HPDE6-E6E7 (cell line): ENCODE measurements around the gene TMEM132D.

Experiments
- DNase-seq: peaks from one replicate; pipeline ENCODE4 v3.0.0; 2011; ENCODE audit warnings: missing footprints; ENCODE audit errors: extremely low spot score

TMEM132D gene

DNA sequence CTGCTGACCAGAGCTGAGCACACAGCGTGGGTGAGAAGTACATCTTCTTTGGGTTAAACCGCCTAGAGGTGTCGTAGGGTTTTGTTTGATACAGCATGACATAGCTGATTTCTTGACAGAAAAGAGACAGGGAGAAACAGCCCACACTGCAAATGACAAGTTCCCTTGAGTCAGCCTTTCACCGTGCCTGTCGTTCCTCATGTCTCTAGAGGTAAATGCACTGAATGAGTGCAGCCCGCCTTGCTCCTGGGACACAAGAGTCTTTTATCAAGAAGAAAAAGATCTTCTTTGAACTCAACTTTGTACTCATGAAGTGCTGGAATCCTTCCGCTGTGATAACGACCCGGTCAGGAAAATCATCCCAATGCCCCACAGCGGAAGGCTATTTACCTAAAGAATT, 77.6 kb downstream of the TMEM132D start:
- no peak for DNase-seq

DNA sequence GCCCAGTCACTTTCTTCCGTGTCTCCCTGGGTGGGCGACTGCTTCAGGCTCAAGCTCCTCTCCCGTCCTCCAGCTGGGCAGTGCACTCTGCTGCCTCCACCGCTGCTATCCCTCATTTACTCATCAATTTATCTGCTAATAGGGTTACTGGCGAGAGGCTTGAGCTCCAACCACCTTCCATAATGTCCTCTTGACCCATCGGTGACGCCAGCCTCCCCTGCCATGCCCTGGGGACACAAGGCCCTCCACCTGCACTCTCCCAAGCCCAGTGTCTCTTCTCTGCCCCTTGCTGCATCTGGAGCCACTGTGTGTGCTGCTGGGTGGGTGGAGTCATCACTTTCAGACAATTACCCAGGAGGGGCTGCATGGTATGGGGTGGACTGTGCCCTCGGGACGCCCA, 78.5 kb downstream of the TMEM132D start:
- no peak for DNase-seq

DNA sequence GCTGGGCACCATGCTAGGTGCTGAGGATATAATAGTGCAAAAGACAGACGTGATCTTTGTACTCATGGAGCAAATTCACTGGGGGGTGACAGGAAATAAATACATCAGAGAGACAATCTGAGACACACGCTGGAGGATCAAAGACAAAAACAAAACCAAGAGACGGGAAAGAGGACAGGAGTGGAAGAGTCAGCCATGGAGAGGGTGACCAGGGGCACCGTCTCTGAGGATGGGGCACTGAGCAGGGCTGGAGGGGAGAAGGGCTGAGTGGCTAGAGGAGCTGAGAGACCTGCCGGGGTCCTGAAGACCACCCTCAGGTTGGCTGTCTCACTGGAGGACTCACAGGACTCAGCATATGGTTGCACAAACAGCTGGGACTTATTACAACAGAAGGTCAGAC, 81.9 kb downstream of the TMEM132D start:
- DNase-seq = no peak

DNA sequence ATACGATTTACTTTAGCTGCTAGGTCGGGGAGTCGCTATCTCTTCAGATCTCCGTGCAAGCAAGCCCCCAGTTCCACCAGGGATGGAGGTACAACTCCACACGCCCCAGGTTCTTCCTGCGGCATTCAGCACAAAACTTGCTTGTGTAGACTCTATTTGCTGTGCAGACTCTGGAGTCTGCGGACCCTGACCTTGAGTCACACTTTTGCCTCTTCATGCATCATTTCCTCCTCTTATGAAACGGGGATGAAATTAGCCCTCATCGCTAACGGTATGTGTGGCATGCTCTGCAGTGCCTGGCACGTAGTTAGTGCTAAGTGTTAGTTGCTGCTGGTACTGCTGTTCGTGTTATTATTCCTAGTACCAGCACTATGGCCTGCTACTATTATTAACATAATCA, 84.4 kb downstream of the TMEM132D start:
- DNase-seq = no peak

DNA sequence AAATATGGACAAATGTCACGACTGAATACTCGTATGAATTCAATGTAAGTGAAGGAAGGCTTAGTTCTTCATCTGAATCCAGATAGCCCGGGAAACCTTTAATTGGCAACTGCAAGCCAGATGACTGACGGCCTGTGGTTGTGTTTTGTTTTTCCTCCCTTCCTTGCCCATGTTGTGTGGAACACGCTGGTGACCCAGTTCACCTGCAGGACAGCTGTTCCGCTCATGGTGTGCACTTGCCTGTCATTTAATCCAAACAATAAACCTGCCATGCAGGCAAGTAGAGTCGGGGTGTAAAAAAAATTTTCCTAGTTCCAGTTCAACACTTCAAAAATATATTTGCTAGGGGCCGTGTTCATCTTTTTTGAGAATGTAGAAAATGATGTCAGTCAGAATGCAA, 88.0 kb downstream of the TMEM132D start:
- DNase-seq = no peak

DNA sequence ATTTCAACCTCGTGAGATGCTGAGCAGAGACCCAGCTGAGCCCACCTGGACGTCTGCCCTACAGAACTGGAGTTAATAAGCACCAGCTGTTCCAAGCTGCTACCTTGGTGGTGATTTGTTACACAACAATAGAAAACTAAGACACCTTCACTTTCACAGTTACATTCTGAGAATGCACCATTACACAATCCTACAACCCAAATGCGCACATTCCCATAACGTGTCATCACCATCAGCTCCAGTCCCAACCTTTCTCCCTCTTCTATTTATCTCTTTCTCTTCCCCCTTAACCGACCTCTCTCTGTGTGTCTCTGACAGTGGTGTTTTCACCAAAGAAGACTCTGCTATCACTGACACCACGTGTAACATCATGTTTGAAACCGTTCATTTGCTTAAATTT, 91.9 kb downstream of the TMEM132D start:
- DNase-seq = no peak

DNA sequence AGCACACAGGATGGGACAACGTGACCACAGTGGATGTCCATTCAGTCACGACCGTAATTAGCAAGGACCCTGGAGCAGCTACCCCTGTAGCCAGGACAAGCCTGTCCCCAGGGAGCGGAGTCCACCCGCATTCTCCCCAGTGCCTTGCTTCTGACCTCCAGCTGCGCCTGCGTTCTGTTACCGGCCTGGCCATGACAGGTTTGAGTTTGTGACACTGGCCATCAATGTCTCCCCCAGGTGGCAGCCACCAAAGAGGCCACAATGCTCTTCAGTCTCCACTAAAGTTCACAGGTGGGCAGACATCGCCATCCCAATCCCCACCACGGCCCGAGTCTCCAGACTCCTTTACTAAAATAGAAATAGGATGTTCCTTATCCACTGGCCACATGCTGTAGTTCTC, 96.7 kb downstream of the TMEM132D start:
- no peak for DNase-seq

DNA sequence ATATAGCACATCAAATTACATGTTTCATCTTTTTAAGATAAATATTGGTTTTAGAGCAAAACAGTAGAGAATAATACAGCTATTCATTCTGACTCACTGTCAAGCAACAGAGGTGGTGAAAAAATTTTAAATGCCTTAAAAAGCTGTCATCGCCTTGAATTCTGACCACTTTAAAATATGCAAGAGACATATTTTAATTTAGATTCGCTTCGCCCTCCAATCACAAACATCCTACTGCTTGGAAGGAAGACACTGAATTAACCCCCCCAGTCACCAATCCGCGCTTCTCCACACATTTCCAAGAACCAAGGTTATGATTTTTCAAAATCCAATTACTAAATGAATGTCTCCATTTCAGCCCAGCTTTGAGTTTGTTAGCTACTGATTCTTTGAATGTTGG, 112.4 kb downstream of the TMEM132D start:
- DNase-seq = no peak

DNA sequence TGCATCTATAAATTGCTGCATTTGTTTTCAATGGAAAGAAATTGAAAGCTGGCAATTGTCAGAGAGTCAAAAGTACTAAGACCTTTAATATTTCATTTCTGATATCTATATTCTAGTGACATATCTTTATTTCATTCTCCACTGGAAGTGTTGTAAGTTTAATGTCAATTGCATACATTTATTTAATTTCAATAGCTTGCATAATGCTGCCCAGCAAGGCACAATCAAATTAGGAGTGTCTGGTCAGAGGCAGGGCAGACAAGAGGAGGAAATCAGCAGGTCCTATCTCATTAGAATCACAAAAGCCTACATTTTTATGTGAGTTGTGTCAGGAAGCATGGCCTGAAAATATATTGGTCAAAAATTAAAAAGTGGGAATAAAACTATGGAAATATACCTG, 112.9 kb downstream of the TMEM132D start:
- no peak for DNase-seq

DNA sequence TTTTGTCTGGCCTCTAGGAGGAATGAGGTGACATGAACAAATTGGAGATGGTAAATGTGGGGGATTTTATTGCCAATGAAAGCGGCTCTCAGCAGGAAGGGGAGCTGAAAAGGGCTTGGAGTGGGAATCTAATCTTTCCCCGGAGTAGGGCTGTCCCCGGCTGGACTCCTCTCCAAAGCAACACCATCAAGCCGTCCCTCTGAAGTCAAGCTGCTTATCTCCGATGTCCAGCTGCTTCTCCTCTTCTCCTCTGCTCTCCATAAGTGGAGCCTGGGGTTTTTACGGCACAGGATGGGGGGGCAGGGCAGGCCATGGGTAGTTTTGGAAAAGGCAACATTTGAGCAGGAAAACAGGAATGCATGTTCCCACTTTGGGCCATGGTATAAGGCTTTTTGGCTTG, 113.5 kb downstream of the TMEM132D start:
- DNase-seq = no peak

DNA sequence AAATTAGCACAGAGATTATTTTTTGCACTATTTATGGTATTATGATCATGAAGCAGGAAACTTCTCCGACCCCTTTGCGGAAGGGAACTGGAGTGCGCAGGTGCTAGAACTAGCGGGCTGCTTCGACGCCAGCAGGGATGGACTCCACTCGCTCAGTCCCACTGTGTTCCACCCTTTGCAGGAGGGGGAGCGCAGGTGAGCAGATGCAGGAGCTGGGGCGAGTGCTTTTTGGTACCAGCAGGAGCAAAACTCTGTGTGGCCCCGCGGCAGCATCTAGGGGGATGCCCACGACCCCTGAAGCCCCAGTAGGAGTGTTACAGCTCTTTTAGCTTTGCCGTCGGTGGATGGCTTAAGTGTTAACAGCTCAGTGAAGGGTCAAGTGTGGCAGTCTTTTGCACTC, 113.9 kb downstream of the TMEM132D start:
- DNase-seq = no peak

DNA sequence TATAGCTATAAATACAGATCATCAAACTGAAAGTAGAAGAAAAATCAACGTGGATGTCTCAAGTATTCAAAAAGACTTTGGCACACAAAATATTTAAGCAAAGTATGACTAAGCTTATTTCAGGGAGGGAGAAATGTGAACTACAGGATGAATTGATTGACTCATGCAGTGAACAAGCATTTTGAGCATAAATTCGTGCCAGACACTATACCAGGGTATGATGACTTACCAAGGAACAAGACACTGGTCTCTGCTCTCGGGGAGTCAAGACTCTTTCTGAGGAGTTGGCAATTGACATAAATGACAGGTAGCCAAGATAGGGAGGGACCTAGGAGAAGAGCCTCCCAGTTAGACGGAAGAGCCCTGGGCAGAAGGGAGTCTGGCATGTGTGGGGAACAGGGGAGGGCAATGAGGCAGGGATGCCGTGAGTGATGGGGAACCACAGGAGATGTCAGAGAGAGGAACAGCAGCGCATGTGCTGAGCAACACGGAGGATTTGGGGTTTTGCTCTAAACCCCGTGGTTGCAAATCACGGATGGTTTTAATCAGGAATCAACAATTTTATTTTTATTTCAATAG, 115.2 kb downstream of the TMEM132D start:
- DNase-seq = no peak

DNA sequence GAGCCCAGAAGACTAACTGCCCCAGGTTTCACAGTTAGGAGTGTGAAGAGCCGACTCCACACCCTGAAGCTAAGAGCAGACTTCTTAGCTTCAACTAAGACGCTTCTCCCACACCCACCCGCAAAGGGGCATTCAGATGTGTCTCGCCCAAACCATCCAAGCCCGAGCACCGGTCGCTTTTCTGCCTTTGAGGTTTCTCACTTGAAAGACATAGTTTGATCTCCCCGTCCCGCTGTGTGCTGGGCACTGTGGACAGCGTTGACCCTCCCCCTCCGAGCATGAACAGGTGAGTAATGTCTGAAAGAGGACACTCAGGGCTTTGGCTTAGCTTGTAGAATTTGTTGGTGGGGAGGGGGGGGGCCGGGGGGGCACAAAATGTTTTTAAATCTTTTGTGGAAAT, 123.8 kb downstream of the TMEM132D start:
- DNase-seq = no peak

DNA sequence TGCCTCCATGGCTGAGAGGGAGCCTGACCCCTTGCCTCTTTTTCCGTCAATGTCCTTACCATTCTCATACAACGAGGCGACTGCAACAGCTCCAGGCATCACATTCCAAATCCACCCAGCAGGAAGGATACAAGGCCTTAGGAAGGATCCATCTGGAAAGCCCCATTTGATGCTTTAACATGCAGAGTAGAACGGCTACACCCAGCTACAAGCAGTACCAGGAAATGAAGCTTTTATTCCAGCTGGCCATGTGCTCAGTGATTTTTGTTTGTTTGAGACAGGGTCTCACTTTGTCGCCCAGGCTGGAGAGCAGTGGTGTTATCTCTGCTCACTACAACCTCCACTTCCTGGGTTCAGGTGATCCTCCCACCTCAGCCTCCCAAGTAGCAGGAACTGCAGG, 124.8 kb downstream of the TMEM132D start:
- no peak for DNase-seq

DNA sequence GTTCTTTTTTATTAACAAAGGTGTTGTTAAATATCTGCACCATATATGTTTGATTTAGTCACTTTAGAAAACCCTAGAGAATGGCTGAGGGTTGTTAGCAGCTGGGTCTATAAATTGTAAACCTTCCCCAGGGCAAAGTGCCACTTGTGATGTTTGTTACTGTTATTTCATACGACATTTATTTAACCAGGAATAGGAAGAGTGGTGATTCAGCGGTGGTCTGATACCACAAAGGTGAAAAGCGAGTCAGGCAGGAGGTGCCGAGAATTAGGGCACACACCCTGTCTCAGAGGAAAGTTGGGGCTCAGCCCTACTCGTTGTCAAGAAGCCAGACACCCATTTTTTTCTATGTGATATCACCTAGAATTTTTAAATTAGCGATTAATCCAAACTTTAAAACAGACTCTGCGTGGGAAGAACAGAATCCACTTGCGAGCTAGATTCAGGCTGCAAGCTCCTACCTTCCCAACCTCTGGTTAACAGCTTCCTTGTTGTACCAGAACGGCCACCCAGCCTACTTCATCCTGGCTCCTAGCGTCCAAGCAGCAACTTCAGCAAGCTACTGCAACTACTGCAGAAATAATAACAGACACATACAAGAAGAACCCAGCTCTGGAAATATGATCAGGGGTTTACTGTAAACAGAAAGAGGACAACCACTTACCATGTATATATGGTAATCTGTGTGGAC, 126.7 kb downstream of the TMEM132D start:
- no peak for DNase-seq

DNA sequence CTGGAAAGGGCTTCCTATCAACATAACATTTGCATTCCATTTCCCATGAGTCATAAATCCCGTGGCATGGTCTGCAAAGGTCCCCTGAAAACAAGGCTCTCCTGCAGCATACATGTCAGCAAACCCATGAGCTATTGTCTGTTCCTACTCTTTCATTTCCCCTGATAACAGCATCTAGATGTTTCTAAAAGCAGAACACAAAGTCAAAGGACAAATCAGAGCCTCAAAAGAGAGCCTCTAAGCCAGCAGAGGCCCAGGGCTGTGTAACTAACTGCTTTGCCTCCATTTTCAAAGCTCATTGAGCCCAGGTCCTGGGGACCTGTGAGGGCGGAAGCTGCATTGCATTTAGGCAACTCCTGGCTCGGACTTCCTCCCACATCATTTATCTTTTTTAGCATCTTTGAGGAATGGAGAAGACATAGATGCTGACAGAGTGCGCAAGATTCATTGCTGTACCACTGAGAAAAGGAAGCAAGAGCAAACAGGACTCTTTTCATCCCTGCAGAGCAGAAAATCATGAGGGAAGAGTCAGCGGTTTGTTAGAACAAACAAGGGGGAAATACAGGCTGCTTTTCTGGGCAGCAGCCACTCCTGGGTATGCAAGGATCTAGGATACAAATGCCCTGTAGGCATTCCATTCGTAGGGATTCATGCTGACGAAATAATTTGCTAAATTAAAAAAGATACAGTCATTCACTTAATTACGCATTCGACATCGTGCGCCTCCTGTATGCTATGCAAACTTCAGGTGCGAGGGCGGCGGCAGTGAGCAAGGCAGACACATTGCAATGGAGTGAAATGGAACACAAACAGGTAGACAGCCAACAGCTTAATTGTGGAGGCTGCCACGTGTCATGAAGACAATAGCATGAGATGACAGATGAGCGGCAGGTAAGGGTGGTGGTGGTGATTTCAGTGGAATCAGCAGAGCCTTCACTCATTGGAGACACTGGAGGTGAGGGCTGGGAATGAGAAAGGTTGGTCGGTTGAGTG, 131.0 kb downstream of the TMEM132D start:
- no peak for DNase-seq

DNA sequence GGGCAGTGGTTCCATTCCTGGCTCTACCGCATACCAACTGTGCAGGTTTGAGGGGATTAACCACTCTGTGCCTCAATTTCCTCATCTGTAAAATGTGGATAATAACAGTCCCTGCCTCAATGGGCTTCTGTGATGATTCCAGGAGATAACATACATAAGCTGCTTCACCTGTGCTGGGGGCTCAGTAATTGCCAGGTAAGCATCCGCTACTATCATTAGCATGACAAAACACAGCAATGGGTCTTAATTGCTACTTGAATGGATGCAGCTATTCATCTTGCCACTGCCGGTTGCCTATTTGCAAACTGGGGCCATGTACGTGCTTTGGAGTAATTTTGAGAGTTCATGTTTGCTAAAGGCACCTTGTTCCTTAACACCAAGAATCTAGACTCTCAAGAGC, 132.6 kb downstream of the TMEM132D start:
- no peak for DNase-seq

DNA sequence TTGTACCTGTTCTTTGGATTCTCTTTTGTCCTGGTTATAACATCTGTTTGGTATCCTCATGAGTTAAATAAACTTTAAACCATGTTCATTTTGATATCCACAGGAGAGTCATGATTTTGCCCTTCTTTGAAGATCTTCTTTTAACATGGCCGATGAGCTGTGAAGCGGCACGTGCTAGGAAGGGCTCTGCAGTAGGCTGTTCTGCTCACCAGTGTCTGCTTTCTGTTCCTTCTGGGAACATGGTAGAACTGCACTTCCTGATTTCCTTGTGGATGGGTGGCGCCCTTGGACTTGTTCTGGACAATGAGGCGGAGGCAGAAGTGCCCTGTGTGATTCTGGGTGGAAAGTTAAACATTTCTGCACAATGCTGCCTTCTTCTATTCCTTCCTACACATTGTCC, 138.1 kb downstream of the TMEM132D start:
- no peak for DNase-seq

DNA sequence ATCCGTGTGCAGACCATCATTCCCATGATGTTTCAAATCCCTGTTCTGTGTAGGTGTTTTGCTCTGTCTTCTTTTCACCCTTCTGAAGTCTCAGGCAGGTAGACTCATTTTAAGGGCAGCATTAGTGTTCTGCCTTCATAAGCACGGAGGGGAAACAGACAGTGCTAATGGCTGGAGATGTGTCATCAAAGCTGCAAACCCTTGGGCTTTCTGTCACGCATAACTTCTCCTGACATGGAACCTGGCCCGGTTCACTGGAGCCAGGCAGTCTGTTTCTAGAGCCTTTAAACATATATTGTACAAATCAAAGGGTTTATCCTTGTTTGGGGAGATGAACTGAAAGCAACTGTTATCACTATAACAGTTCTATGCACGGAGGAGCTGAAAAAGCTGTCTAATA, 141.4 kb downstream of the TMEM132D start:
- no peak for DNase-seq

DNA sequence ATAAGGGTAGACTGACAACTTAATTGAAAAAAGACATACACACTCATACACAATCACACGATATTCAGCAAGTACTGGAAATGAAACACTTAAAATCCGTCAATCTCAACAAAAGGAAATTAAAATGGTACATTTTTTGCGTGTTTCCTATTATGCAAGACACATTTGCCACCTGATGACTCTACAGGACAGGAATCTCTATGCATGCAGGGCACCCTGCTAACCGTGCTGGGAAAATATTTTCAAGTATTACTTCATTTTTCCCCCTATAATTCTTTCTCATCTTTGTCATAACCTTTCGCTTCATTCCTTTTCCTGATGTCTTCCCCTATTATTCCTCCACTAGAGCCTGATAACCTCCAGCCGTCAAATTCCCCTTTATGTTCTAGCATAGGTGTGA, 150.2 kb downstream of the TMEM132D start:
- no peak for DNase-seq

DNA sequence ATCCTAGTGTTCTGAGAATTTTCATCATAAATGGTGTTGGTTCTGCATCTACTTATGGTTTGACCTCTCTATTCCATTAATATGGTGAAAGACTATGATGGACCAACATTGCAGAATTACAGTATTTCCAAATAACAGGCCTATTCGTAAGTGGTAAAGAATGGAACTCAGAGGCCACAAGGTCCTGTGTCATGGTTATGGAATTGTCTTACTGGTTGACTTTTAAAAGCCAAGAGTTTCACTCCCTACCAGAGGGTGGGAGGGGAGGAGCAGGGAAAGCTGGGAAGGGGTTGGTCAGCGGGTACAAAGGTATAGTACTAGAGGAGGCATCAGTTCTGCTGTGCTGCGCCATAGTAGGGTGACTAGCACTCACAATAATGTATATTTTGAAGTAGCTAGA, 153.4 kb downstream of the TMEM132D start:
- no peak for DNase-seq

DNA sequence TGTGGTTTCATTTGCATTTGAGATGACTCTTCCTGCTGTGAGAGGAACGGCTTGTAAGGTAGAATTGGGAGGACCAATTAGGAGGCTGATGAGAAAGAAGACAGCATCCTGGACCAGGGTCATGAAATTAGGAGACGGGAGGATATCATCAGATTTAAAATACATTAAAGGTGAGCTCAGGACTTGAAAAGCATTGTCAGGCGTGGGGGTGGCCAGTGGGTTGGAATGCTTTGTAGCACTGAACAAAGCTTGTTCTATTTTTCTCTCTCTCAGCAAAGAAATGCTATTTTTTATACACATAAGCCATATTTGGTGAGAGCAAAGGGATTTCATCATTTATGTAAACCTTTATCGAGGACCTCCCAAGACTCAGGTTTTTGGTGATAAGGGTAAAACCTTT, 157.5 kb downstream of the TMEM132D start:
- DNase-seq = no peak

DNA sequence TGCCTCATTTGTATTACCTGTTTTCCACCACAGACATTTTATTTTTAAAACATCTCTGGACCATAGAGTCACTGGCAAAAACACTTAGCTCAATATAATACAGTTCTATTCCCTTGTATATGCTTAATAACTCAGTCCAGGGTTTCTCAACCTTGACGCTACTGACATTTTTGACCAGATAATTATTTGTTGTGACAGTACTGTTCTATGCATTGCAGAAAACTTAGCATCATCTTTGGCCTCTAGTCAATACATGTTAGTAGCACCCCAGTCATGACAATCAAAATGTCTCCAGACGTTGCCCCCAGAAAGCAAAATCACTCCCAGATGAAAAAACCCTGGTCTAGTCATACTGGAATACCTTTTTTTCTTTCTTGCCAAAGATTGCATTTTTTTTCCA, 174.7 kb downstream of the TMEM132D start:
- DNase-seq = no peak
